Measurements from ENCODE around the gene C1orf50. TPM values are rescaled to one million over a fixed set of nuclear protein-coding genes. Genes with fewer than 3 reads are reported as not detected.

C1orf50 gene
- total RNA-seq, 1 donor from 2014 or later = 11.3 TPM

GRCh38 chr1:42780176-42780575 lies 13.1 kb downstream of the C1orf50 start:
- H3K9me3 Mint-ChIP-seq (ENCODE audit: unreplicated experiment) = no peaks in the 10 kb centered on the region
- no peak for DNase-seq (ENCODE audit: low spot score)
- peaks cover 28% of the 10 kb centered on the region for H3K36me3 Mint-ChIP-seq (ENCODE audit: low read depth, unreplicated experiment)
- TF ChIP-seq CTCF (IDR thresholded peaks at IDR 0.05; ENCODE audit: unreplicated experiment) = no peak
- H3K4me1 Mint-ChIP-seq (ENCODE audit: unreplicated experiment) = peaks cover 4% of the 10 kb centered on the region
- H3K4me3 Mint-ChIP-seq (ENCODE audit: unreplicated experiment) = no peak overlapping the region
- peaks cover 6% of the 10 kb centered on the region for H3K27me3 Mint-ChIP-seq (ENCODE audit: unreplicated experiment)
- no peak overlapping the region for H3K27ac Mint-ChIP-seq (ENCODE audit: unreplicated experiment)

GRCh38 chr1:42783092-42783491 lies 16.0 kb downstream of the C1orf50 start:
- no peak overlapping the region for H3K27ac Mint-ChIP-seq (ENCODE audit: unreplicated experiment)
- TF ChIP-seq CTCF (IDR thresholded peaks at IDR 0.05; ENCODE audit: unreplicated experiment) = no peak
- no peaks in the 10 kb centered on the region for H3K9me3 Mint-ChIP-seq (ENCODE audit: unreplicated experiment)
- DNase-seq (ENCODE audit: low spot score) = no peak
- peaks cover 16% of the 10 kb centered on the region for H3K4me1 Mint-ChIP-seq (ENCODE audit: unreplicated experiment)
- no peak overlapping the region for H3K4me3 Mint-ChIP-seq (ENCODE audit: unreplicated experiment)
- peaks cover 6% of the 10 kb centered on the region for H3K27me3 Mint-ChIP-seq (ENCODE audit: unreplicated experiment)
- peaks cover 17% of the 10 kb centered on the region for H3K36me3 Mint-ChIP-seq (ENCODE audit: low read depth, unreplicated experiment)

- TF ChIP-seq CTCF (IDR thresholded peaks at IDR 0.05; ENCODE audit: unreplicated experiment) = no peak
- peaks cover 16% of the 10 kb centered on the region for H3K4me1 Mint-ChIP-seq (ENCODE audit: unreplicated experiment)
- peaks cover 5% of the 10 kb centered on the region for H3K27me3 Mint-ChIP-seq (ENCODE audit: unreplicated experiment)
- no peak overlapping the region for H3K4me3 Mint-ChIP-seq (ENCODE audit: unreplicated experiment)
- no peak for DNase-seq (ENCODE audit: low spot score)
- peak overlapping the region; percentile 36 for H3K27ac Mint-ChIP-seq (ENCODE audit: unreplicated experiment)
- no peaks in the 10 kb centered on the region for H3K9me3 Mint-ChIP-seq (ENCODE audit: unreplicated experiment)
- peaks cover 15% of the 10 kb centered on the region for H3K36me3 Mint-ChIP-seq (ENCODE audit: low read depth, unreplicated experiment)
These were observed 17.5 kb downstream of the C1orf50 start for GRCh38 chr1:42784547-42784945.

- Mint-ChIP-seq H3K27me3 (ENCODE audit: unreplicated experiment) (peaks cover 5% of the 10 kb centered on the region), H3K4me3 (ENCODE audit: unreplicated experiment) (no peak within 1 kb of the TSS), H3K27ac (ENCODE audit: unreplicated experiment) (peak within 1 kb of the TSS; percentile 77), H3K9me3 (ENCODE audit: unreplicated experiment) (no peaks in the 10 kb centered on the region), H3K4me1 (ENCODE audit: unreplicated experiment) (peaks cover 16% of the 10 kb centered on the region), H3K36me3 (ENCODE audit: low read depth, unreplicated experiment) (peaks cover 13% of the 10 kb centered on the region)
- DNase-seq (ENCODE audit: low spot score) = peak; percentile 49
- no peak for TF ChIP-seq CTCF (IDR thresholded peaks at IDR 0.05; ENCODE audit: unreplicated experiment)
These were observed 18.1 kb downstream of the C1orf50 start, which contains the start of gene TMEM269 for GRCh38 chr1:42784946-42785693. Gene TMEM269, plus strand, starts transcription at chr1:42784991. Its CDS starts 4,903 bp downstream, at chr1:42789894.

- no peak overlapping the region for H3K4me3 Mint-ChIP-seq (ENCODE audit: unreplicated experiment)
- H3K27ac Mint-ChIP-seq (ENCODE audit: unreplicated experiment) = peak overlapping the region; percentile 77
- peaks cover 16% of the 10 kb centered on the region for H3K4me1 Mint-ChIP-seq (ENCODE audit: unreplicated experiment)
- no peak for TF ChIP-seq CTCF (IDR thresholded peaks at IDR 0.05; ENCODE audit: unreplicated experiment)
- no peaks in the 10 kb centered on the region for H3K9me3 Mint-ChIP-seq (ENCODE audit: unreplicated experiment)
- H3K27me3 Mint-ChIP-seq (ENCODE audit: unreplicated experiment) = peaks cover 3% of the 10 kb centered on the region
- no peak for DNase-seq (ENCODE audit: low spot score)
- H3K36me3 Mint-ChIP-seq (ENCODE audit: low read depth, unreplicated experiment) = peaks cover 7% of the 10 kb centered on the region
These were observed 19.0 kb downstream of the C1orf50 start for GRCh38 chr1:42786097-42786496.
